Common myeloid progenitor, CD34-positive (primary cell): Measurements from ENCODE around the gene NTPCR.

Source experiments
- CTCF ChIA-PET: fragments of 350-600 bp; sonication (Branson Sonifier 250); formaldehyde crosslinking; loops from one replicate; lab custom pipeline; 2021; ENCODE audit warnings: antibody characterized with exemption; lab: Charles Lee
- POLR2A ChIA-PET: fragments of 350-600 bp; sonication (Branson Sonifier 250); formaldehyde crosslinking; loops from one replicate; lab custom pipeline; 2021; ENCODE audit warnings: antibody characterized with exemption; lab: Charles Lee
- DNase-seq, 3 donors: peaks; one replicate each; pipeline versions ENCODE4 v3.0.0 to v3.0.0-alpha.2; 2013
- H3K27ac ChIP-seq, 2 experiments: 1 replicate in 1 of 2; 2 replicates in 1 of 2; pipeline ENCODE4 v1.7.0; 2013; ENCODE audit warnings: inconsistent platforms in 2 of 2, low read length in 2 of 2, mild to moderate bottlenecking in 2 of 2, low read depth in 1 of 2, moderate library complexity in 1 of 2; ENCODE audit not compliant: severe bottlenecking in 2 of 2, insufficient read depth in 1 of 2, poor library complexity in 1 of 2
- H3K27me3 ChIP-seq, 5 experiments: replicated peaks in 2 of 5; 1 replicate in 3 of 5; 2 replicates in 2 of 5; pipeline versions ENCODE4 v1.6.1 to v1.7.0; 2013; ENCODE audit warnings: low read length in 4 of 5, mild to moderate bottlenecking in 2 of 5, moderate library complexity in 2 of 5, inconsistent platforms in 1 of 5; ENCODE audit not compliant: insufficient read depth in 5 of 5, control insufficient read depth in 4 of 5
- H3K36me3 ChIP-seq, 4 experiments: 1 replicate in 2 of 4; 2 replicates in 2 of 4; pipeline versions ENCODE4 v1.6.1 to v1.7.0; 2013; ENCODE audit warnings: low read length in 3 of 4, control low read depth in 1 of 4, mild to moderate bottlenecking in 1 of 4; ENCODE audit not compliant: control insufficient read depth in 4 of 4, insufficient read depth in 4 of 4
- H3K4me1 ChIP-seq, 4 experiments: 1 replicate in 3 of 4; 2 replicates in 1 of 4; pipeline versions ENCODE4 v1.6.1 to v1.7.1; 2013; ENCODE audit warnings: low read length in 3 of 4, mild to moderate bottlenecking in 3 of 4, control low read depth in 1 of 4, inconsistent platforms in 1 of 4, moderate library complexity in 1 of 4; ENCODE audit not compliant: control insufficient read depth in 4 of 4, insufficient read depth in 4 of 4; ENCODE audit errors: control extremely low read depth in 1 of 4
- H3K4me3 ChIP-seq, 7 experiments: 1 replicate in 4 of 7; 2 replicates in 3 of 7; pipeline versions ENCODE4 v1.5.1 to v1.7.0; 2013; ENCODE audit warnings: mild to moderate bottlenecking in 7 of 7, low read length in 6 of 7, moderate library complexity in 6 of 7, inconsistent platforms in 2 of 7, low read depth in 2 of 7, control low read depth in 1 of 7; ENCODE audit not compliant: insufficient read depth in 4 of 7, control insufficient read depth in 1 of 7; ENCODE audit errors: extremely low read depth in 1 of 7
- H3K9me3 ChIP-seq, 5 experiments: 1 replicate in 4 of 5; 2 replicates in 1 of 5; pipeline versions ENCODE4 v1.6.1 to v1.7.1; 2013; ENCODE audit warnings: low read length in 4 of 5, mild to moderate bottlenecking in 2 of 5, inconsistent platforms in 1 of 5, low read depth in 1 of 5, moderate library complexity in 1 of 5; ENCODE audit not compliant: control insufficient read depth in 4 of 5, insufficient read depth in 2 of 5; ENCODE audit errors: control extremely low read depth in 1 of 5
- WGBS: methylation state at CpG from one replicate; pipeline ENCODE4 v1.1.5; 2013; ENCODE audit not compliant: insufficient coverage; 5-methylcytosine and 5-hydroxymethylcytosine counted together

NTPCR gene

GRCh38 chr1:232978091-232978634 is 27.8 kb downstream of the NTPCR start:
- Histone ChIP-seq H3K36me3 (peaks cover 5 to 38% (median 25%) of the 10 kb centered on the region in 4 experiments), H3K27me3 (no peaks in the 10 kb centered on the region), H3K9me3 (peaks cover 1 to 18% (median 7%) of the 10 kb centered on the region in 5 experiments), H3K27ac (peak overlapping the region; percentile 51 to 71), H3K4me3 (no peak overlapping the region), H3K4me1 (peaks cover 9 to 27% (median 23%) of the 10 kb centered on the region in 4 experiments)
- CTCF ChIA-PET, result interaction anchor here (1.0 to 5.2 kb wide), 3 partner anchors 11 to 46 kb away, joined by 4 to 21 read pairs (median 5); no protein-coding TSS in a partner anchor
- peak; percentile 73 to 92 (median 87) for DNase-seq
- POLR2A ChIA-PET, result interaction anchor here (1.1 kb wide), 1 partner anchor 15 kb away, joined by 3 read pairs; no protein-coding TSS in a partner anchor
- 0% methylated on average over 3 of the region's 8 CpGs for WGBS

- ChIA-PET CTCF (interaction anchor here (1.4 to 5.2 kb wide), 2 partner anchors 11 to 45 kb away, joined by 5 to 21 read pairs; no protein-coding TSS in a partner anchor), POLR2A (interaction anchor here (1.1 kb wide), 1 partner anchor 16 kb away, joined by 3 read pairs; no protein-coding TSS in a partner anchor)
- peaks cover 3 to 34% (median 26%) of the 10 kb centered on the region in 4 experiments for H3K36me3 ChIP-seq
- peak in 2 of 3 donors; percentile 21 to 43 for DNase-seq
- no peak overlapping the region for H3K4me3 ChIP-seq
- no peaks in the 10 kb centered on the region for H3K27me3 ChIP-seq
- peak overlapping the region; percentile 51 to 71 for H3K27ac ChIP-seq
- WGBS, result 0% methylated on average over 3 of the region's 4 CpGs
- peaks cover 0 to 12% (median 4%) of the 10 kb centered on the region in 5 experiments for H3K9me3 ChIP-seq
- peaks cover 9 to 27% (median 23%) of the 10 kb centered on the region in 4 experiments for H3K4me1 ChIP-seq
Measured at GRCh38 chr1:232978815-232979214, 28.4 kb downstream of the NTPCR start.

- Histone ChIP-seq H3K4me1 (peaks cover 9 to 27% (median 23%) of the 10 kb centered on the region in 4 experiments), H3K9me3 (peaks cover 0 to 5% (median 0%) of the 10 kb centered on the region in 5 experiments), H3K27me3 (no peaks in the 10 kb centered on the region), H3K36me3 (peaks cover 3 to 32% (median 26%) of the 10 kb centered on the region in 4 experiments), H3K27ac (peak overlapping the region in 1 of 2 experiments; percentile 71), H3K4me3 (no peak overlapping the region)
- DNase-seq, result no peak
- ChIA-PET POLR2A (no interaction called here), CTCF (interaction anchor here (1.1 to 5.2 kb wide), 2 partner anchors 12 to 16 kb away, joined by 3 to 21 read pairs; no protein-coding TSS in a partner anchor)
- WGBS, result 95% methylated on average over 6 of the region's 6 CpGs
Measured at GRCh38 chr1:232979558-232979957, 29.1 kb downstream of the NTPCR start.

GRCh38 chr1:232980355-232980978 is 30.1 kb downstream of the NTPCR start:
- DNase-seq, result no peak
- Histone ChIP-seq H3K4me3 (no peak overlapping the region), H3K27ac (no peak overlapping the region), H3K4me1 (peaks cover 9 to 27% (median 23%) of the 10 kb centered on the region in 4 experiments), H3K9me3 (no peaks in the 10 kb centered on the region), H3K36me3 (peaks cover 3 to 24% (median 22%) of the 10 kb centered on the region in 4 experiments), H3K27me3 (no peaks in the 10 kb centered on the region)
- WGBS, result 97% methylated on average over 11 of the region's 13 CpGs
- POLR2A ChIA-PET, result no interaction called here
- CTCF ChIA-PET, result interaction anchor here (0.9 to 5.2 kb wide), 3 partner anchors 13 to 18 kb away, joined by 3 to 21 read pairs (median 3); no protein-coding TSS in a partner anchor

GRCh38 chr1:232980986-232981560 is 30.7 kb downstream of the NTPCR start:
- peaks cover 9 to 27% (median 23%) of the 10 kb centered on the region in 4 experiments for H3K4me1 ChIP-seq
- 100% methylated on average over 3 of the region's 9 CpGs for WGBS
- no peak for DNase-seq
- no peak overlapping the region for H3K4me3 ChIP-seq
- H3K36me3 ChIP-seq, result peaks cover 3 to 23% (median 20%) of the 10 kb centered on the region in 4 experiments
- no peaks in the 10 kb centered on the region for H3K9me3 ChIP-seq
- no peak overlapping the region for H3K27ac ChIP-seq
- ChIA-PET CTCF (interaction anchor here (0.9 to 1.1 kb wide), 2 partner anchors 19 to 24 kb away, joined by 3 read pairs; no protein-coding TSS in a partner anchor), POLR2A (no interaction called here)
- H3K27me3 ChIP-seq, result no peaks in the 10 kb centered on the region

- POLR2A ChIA-PET, result no interaction called here
- WGBS, result 93% methylated on average over 8 of the region's 13 CpGs
Measured at GRCh38 chr1:232982238-232982944, 32.0 kb downstream of the NTPCR start.

More at GRCh38 chr1:232982238-232982944, 32.0 kb downstream of the NTPCR start:
- no peaks in the 10 kb centered on the region for H3K27me3 ChIP-seq
- H3K4me3 ChIP-seq, result no peak overlapping the region
- no peak for DNase-seq
- H3K4me1 ChIP-seq, result peaks cover 9 to 23% (median 21%) of the 10 kb centered on the region in 4 experiments
- no peaks in the 10 kb centered on the region for H3K9me3 ChIP-seq
- CTCF ChIA-PET, result interaction anchor here (1.1 kb wide), 1 partner anchor 23 kb away, joined by 3 read pairs; no protein-coding TSS in a partner anchor
- peaks cover 0 to 15% (median 8%) of the 10 kb centered on the region in 4 experiments for H3K36me3 ChIP-seq
- H3K27ac ChIP-seq, result no peak overlapping the region
